K562 (cell line): ENCODE results near the gene SEMA4G. TPM values are rescaled to one million over a fixed set of nuclear protein-coding genes. Genes with fewer than 3 reads are reported as not detected.

Source experiments
- ATAC-seq: fragments of 200-7000 bp; cut with Tn5 transposase; 3 replicates; pipeline ENCODE4 v1.9.1; 2020; ENCODE audit warnings: moderate library complexity
- BruUV-seq: library from RNA; stranded (reverse); fragments of 400-500 nt; replicated peaks from 2 replicates; lab custom pipeline; 2021; lab: Mats Ljungman, UMichigan
- CTCF ChIA-PET: fragments of 300-600 bp; formaldehyde crosslinking; extraction: SDS; loops from one replicate; lab custom pipeline; 2021; ENCODE audit warnings: low intra/inter-chr PET ratio; lab: Yijun Ruan, JAX
- POLR2A ChIA-PET: fragments of 300-600, 350-650 bp; sonication (Branson Sonifier 250); formaldehyde crosslinking; extraction: SDS; loops from one replicate; lab custom pipeline; 2021; ENCODE audit warnings: antibody characterized with exemption, inconsistent platforms; lab: Yijun Ruan, JAX
- DNase-seq, 4 experiments: peaks; one replicate each; pipeline versions ENCODE4 v3.0.0 to v3.0.0-alpha.2; 2011 to 2018; ENCODE audit warnings: low spot score in 3 of 4, mixed read lengths in 3 of 4; ENCODE audit errors: extremely low read depth in 1 of 4
- FAIRE-seq: peaks from 2 replicates; lab custom pipeline; 2011; peaks lifted over from hg19 to GRCh38; lab: Jason Lieb, UNC
- H2AFZ ChIP-seq: 2 replicates; pipeline ENCODE4 v1.6.0; 2011; ENCODE audit warnings: low read depth, low read length, control low read depth, inconsistent platforms
- H3K27ac ChIP-seq: fragments of 200-600 bp; 3 replicates; pipeline ENCODE4 v1.8.0; 2011; ENCODE audit warnings: low read depth, mild to moderate bottlenecking, control low read depth, inconsistent platforms, low read length, moderate library complexity, mixed read lengths; ENCODE audit errors: extremely low read depth
- H3K27me3 ChIP-seq, 2 experiments: fragments of 300-600 bp in 1 of 2; 2 replicates in 1 of 2; 3 replicates in 1 of 2; pipeline versions ENCODE4 v1.6.0 to v1.8.0; 2011; ENCODE audit warnings: inconsistent platforms in 2 of 2, low read length in 2 of 2, mild to moderate bottlenecking in 1 of 2, mixed read lengths in 1 of 2, moderate library complexity in 1 of 2; ENCODE audit not compliant: control insufficient read depth in 2 of 2, insufficient read depth in 2 of 2
- H3K36me3 ChIP-seq: fragments of 300-600 bp; 3 replicates; pipeline ENCODE4 v1.8.0; 2011; ENCODE audit warnings: mild to moderate bottlenecking, low read length, inconsistent platforms; ENCODE audit not compliant: control insufficient read depth, insufficient read depth
- H3K4me1 ChIP-seq, 2 experiments: fragments of 200-600 bp in 1 of 2; replicated peaks in 1 of 2; 2 replicates in 1 of 2; 3 replicates in 1 of 2; pipeline versions ENCODE4 v1.5.1 to v1.8.0; 2011; ENCODE audit warnings: inconsistent platforms in 2 of 2, low read length in 2 of 2, mild to moderate bottlenecking in 1 of 2, mixed read lengths in 1 of 2, moderate library complexity in 1 of 2; ENCODE audit not compliant: control insufficient read depth in 2 of 2, insufficient read depth in 2 of 2
- H3K4me2 ChIP-seq: 2 replicates; pipeline ENCODE4 v1.6.1; 2011; ENCODE audit warnings: low read length, control low read depth, inconsistent platforms, mixed read lengths; ENCODE audit not compliant: insufficient read depth
- H3K4me3 ChIP-seq: fragments of 200-600 bp; sonication (generic), shearing (Covaris generic); 2 replicates; pipeline ENCODE4 v1.5.1; 2016; ENCODE audit warnings: control low read depth, inconsistent platforms
- H3K79me2 ChIP-seq: fragments of 200-600 bp; 3 replicates; pipeline ENCODE4 v1.8.0; 2011; ENCODE audit warnings: low read length, inconsistent platforms; ENCODE audit not compliant: control insufficient read depth, insufficient read depth
- H3K9ac ChIP-seq, 2 experiments: 2 replicates each; pipeline versions ENCODE4 v1.6.0 to v1.6.1; 2011; ENCODE audit warnings: low read depth in 2 of 2, low read length in 2 of 2, control low read depth in 1 of 2, inconsistent platforms in 1 of 2, mild to moderate bottlenecking in 1 of 2, mixed read lengths in 1 of 2; ENCODE audit not compliant: insufficient read depth in 1 of 2
- H3K9me1 ChIP-seq: one replicate; pipeline ENCODE4 v1.6.0; 2011; ENCODE audit warnings: inconsistent platforms, mild to moderate bottlenecking, low read length, moderate library complexity; ENCODE audit not compliant: control insufficient read depth, insufficient read depth
- H3K9me3 ChIP-seq: replicated peaks from 2 replicates; pipeline ENCODE4 v1.5.1; 2011; ENCODE audit warnings: low read depth, low read length, inconsistent platforms; ENCODE audit not compliant: control insufficient read depth, insufficient read depth
- H4K20me1 ChIP-seq: replicated peaks from 2 replicates; pipeline ENCODE4 v1.6.1; 2011; ENCODE audit warnings: low read length, inconsistent platforms, mixed read lengths; ENCODE audit not compliant: control insufficient read depth, insufficient read depth
- POLR2G ChIP-seq: fragments of 200-400 bp; formaldehyde crosslinking; IDR thresholded peaks from 2 replicates; pipeline ENCODE4 v1.6.1; 2017; ENCODE audit warnings: low read depth, mild to moderate bottlenecking, antibody characterized with exemption, low read length, moderate library complexity
- SUPT5H ChIP-seq: fragments of 450-650 bp; IDR thresholded peaks from 2 replicates; pipeline ENCODE4 v1.6.1; 2016
- ZNF277 ChIP-seq: fragments of 250-450 bp; sonication (Bioruptor Pico); IDR thresholded peaks from 2 replicates; pipeline ENCODE4 v1.8.0; 2022; ENCODE audit warnings: inconsistent platforms, mild to moderate bottlenecking, moderate library complexity, borderline replicate concordance
- WGBS: fragments of 100-300 bp; shearing (Covaris generic); methylation state at CpG from one replicate; pipeline ENCODE4 v1.1.6; 2016; ENCODE audit warnings: low coverage, mixed read lengths; ENCODE audit not compliant: insufficient coverage; ENCODE audit errors: missing lambda C conversion rate; 5-methylcytosine and 5-hydroxymethylcytosine counted together
- in situ Hi-C: fragments of 300-500 bp; cut with MboI; formaldehyde crosslinking; loops from 4 replicates; pipeline ENCODE4 v1.15.0; 2018; ENCODE audit warnings: inconsistent platforms, mixed read lengths
- intact Hi-C: fragments of 100-400 bp; cut with micrococcal nuclease; formaldehyde crosslinking; loops from 2 replicates; pipeline ENCODE4 v1.14.2; 2022
- polyA plus RNA-seq, 8 experiments: library from polyadenylated mRNA; depleted of rRNA in 4 of 8; stranded (reverse) in 5 of 8; unstranded in 3 of 8; fragments of >200 nt; fragmentation: Nextera tagmentation in 2 of 8; fragmentation: Illumina TruSeq in 1 of 8; extraction: Ambion mirVana in 2 of 8; extraction: Trizol in 1 of 8; gene quantifications; 2 replicates each; pipeline versions ENCODE4 v1.2.1 to v1.2.3, GENCODE V29; 2011 to 2014; ENCODE audit warnings: inconsistent platforms in 1 of 8, missing spikeins in 1 of 8
- total RNA-seq, 7 experiments: library from RNA; depleted of rRNA in 6 of 7; stranded (reverse); fragments of >200 nt in 6 of 7; fragmentation: Illumina TruSeq in 2 of 7; extraction: Trizol in 2 of 7; gene quantifications; 2 replicates each; pipeline versions ENCODE4 v1.2.1 to v1.2.3, GENCODE V29; 2011 to 2021; ENCODE audit warnings: low replicate concordance in 1 of 7

SEMA4G gene
- total and polyA plus RNA-seq, 9 of the 15 experiments (the other 6 are each of a cell fraction or from before 2014, with no cell fraction given) = 0.40 to 7.8 (median 1.8) TPM

- H3K9ac ChIP-seq = peak overlapping the region in 1 of 2 experiments; percentile 45; a peak in 2 of 4 replicates
- POLR2A ChIA-PET = interaction anchor here (0.7 to 1.5 kb wide), 3 partner anchors 14 to 1701 kb away, joined by 3 read pairs; no protein-coding TSS in a partner anchor
- H3K27me3 ChIP-seq = no peaks in the 10 kb centered on the region
- H3K4me2 ChIP-seq = no peak overlapping the region
- intact Hi-C loops = no loop called here
- ATAC-seq (no peak), DNase-seq (no peak), FAIRE-seq (no peak)
- TF ChIP-seq ZNF277 (CRISPR knock-in tag) = no peak
- peak; percentile 57 for TF ChIP-seq SUPT5H
- TF ChIP-seq POLR2G = 0 out of 2 replicates have a peak, but pooled peaks have one; percentile 25
- in situ Hi-C loops = no loop called here
- 55% methylated on average over 10 of the region's 13 CpGs for WGBS
- no peaks in the 10 kb centered on the region for H4K20me1 ChIP-seq
- H3K4me3 ChIP-seq = no peak overlapping the region
- H3K27ac ChIP-seq = no peak overlapping the region
- peaks cover 14 to 54% of the 10 kb centered on the region in 2 experiments; a peak in 4 of 5 replicates for H3K4me1 ChIP-seq
- CTCF ChIA-PET = no interaction called here
- no TSS peak for BruUV-seq
- H2AFZ ChIP-seq = no peak overlapping the region
- no peaks in the 10 kb centered on the region for H3K9me3 ChIP-seq
- H3K79me2 ChIP-seq = peaks cover under 1% of the 10 kb centered on the region; the same call in 1 of the 3 replicates
- peaks cover 33% of the 10 kb centered on the region; the same call in 2 of the 3 replicates for H3K36me3 ChIP-seq
- H3K9me1 ChIP-seq = no peaks in the 10 kb centered on the region
Measured at GRCh38 chr10:101007915-101008822, 38.9 kb downstream of the SEMA4G start.
